Chondrocyte (in vitro differentiated cells): Measurements from ENCODE around the gene WASF2. TPM values are rescaled to one million over a fixed set of nuclear protein-coding genes. Genes with fewer than 3 reads are reported as not detected.

Experiments
- DNase-seq: peaks from one replicate; pipeline ENCODE4 v3.0.0; 2021; ENCODE audit warnings: mixed read lengths, low spot score
- H3K27ac Mint-ChIP-seq: one replicate; pipeline ENCODE4 v1.8.0; 2021; ENCODE audit warnings: mild to moderate bottlenecking, moderate library complexity, mixed read lengths; ENCODE audit not compliant: unreplicated experiment
- H3K27me3 Mint-ChIP-seq: 2 replicates; pipeline ENCODE4 v1.8.0; 2021; ENCODE audit warnings: low read depth, mixed read lengths
- H3K36me3 Mint-ChIP-seq: 2 replicates; pipeline ENCODE4 v1.8.0; 2021; ENCODE audit warnings: low read depth, mixed read lengths
- H3K4me1 Mint-ChIP-seq: 2 replicates; pipeline ENCODE4 v1.8.0; 2021; ENCODE audit warnings: low read depth, mild to moderate bottlenecking, mixed read lengths
- H3K4me3 Mint-ChIP-seq: one replicate; pipeline ENCODE4 v1.8.0; 2021; ENCODE audit warnings: mild to moderate bottlenecking, moderate library complexity, mixed read lengths; ENCODE audit not compliant: unreplicated experiment
- H3K9me3 Mint-ChIP-seq: 2 replicates; pipeline ENCODE4 v1.8.0; 2021; ENCODE audit warnings: low read depth, mixed read lengths
- CTCF ChIP-seq: fragments of 200-600 bp; sonication (generic); IDR thresholded peaks from 2 replicates; pipeline ENCODE4 v1.5.0; 2021; ENCODE audit warnings: antibody characterized with exemption, mild to moderate bottlenecking, moderate library complexity
- total RNA-seq: library from RNA; stranded (reverse); gene quantifications from 3 replicates; pipeline ENCODE4 v1.2.1, GENCODE V29; 2021

Gene WASF2
- total RNA-seq, 1 donor from 2014 or later: 128 TPM

- no peak for TF ChIP-seq CTCF
- Mint-ChIP-seq H3K4me3 (no peak overlapping the region), H3K9me3 (no peaks in the 10 kb centered on the region)
Observed at GRCh38 chr1:27519331-27520258, 29.6 kb upstream of the WASF2 start.

GRCh38 chr1:27518808-27519207, 28.8 kb upstream of the WASF2 start:
- no peak for DNase-seq
- no peaks in the 10 kb centered on the region for H3K36me3 Mint-ChIP-seq
- no peak overlapping the region for H3K27ac Mint-ChIP-seq
- H3K4me3 Mint-ChIP-seq: no peak overlapping the region
- peaks cover 54% of the 10 kb centered on the region for H3K4me1 Mint-ChIP-seq
- no peaks in the 10 kb centered on the region for H3K9me3 Mint-ChIP-seq
- no peak for TF ChIP-seq CTCF
- H3K27me3 Mint-ChIP-seq: no peaks in the 10 kb centered on the region

More at GRCh38 chr1:27519331-27520258, 29.6 kb upstream of the WASF2 start:
- Mint-ChIP-seq H3K4me1 (peaks cover 62% of the 10 kb centered on the region), H3K27me3 (no peaks in the 10 kb centered on the region), H3K27ac (no peak overlapping the region), H3K36me3 (no peaks in the 10 kb centered on the region)
- no peak for DNase-seq

- no peaks in the 10 kb centered on the region for H3K9me3 Mint-ChIP-seq
- H3K4me3 Mint-ChIP-seq: no peak overlapping the region
- no peak for TF ChIP-seq CTCF
- no peak for DNase-seq
- H3K27me3 Mint-ChIP-seq: no peaks in the 10 kb centered on the region
- H3K36me3 Mint-ChIP-seq: no peaks in the 10 kb centered on the region
- peak overlapping the region; percentile 19 for H3K27ac Mint-ChIP-seq
- peaks cover 47% of the 10 kb centered on the region for H3K4me1 Mint-ChIP-seq
Observed at GRCh38 chr1:27517907-27518718, 28.1 kb upstream of the WASF2 start.

GRCh38 chr1:27517301-27517700, 27.3 kb upstream of the WASF2 start:
- no peak for DNase-seq
- TF ChIP-seq CTCF: no peak
- Mint-ChIP-seq H3K36me3 (no peaks in the 10 kb centered on the region), H3K27ac (no peak overlapping the region), H3K4me1 (peaks cover 39% of the 10 kb centered on the region), H3K9me3 (no peaks in the 10 kb centered on the region), H3K27me3 (no peaks in the 10 kb centered on the region), H3K4me3 (no peak overlapping the region)

- no peaks in the 10 kb centered on the region for H3K9me3 Mint-ChIP-seq
- no peak for TF ChIP-seq CTCF
- H3K27me3 Mint-ChIP-seq: no peaks in the 10 kb centered on the region
- H3K4me1 Mint-ChIP-seq: peaks cover 22% of the 10 kb centered on the region
- no peak for DNase-seq
- H3K4me3 Mint-ChIP-seq: no peak overlapping the region
- peak overlapping the region; percentile 32 for H3K27ac Mint-ChIP-seq
- no peaks in the 10 kb centered on the region for H3K36me3 Mint-ChIP-seq
Observed at GRCh38 chr1:27515626-27516025, 25.7 kb upstream of the WASF2 start.
